ENCODE results near the gene PKNOX2. TPM values are rescaled to one million over a fixed set of nuclear protein-coding genes. Genes with fewer than 3 reads are reported as not detected.

The PKNOX2 gene
- total RNA-seq, 1 donor from 2014 or later, result 12.1 TPM

GRCh38 chr11:125226031-125226430 lies 61.5 kb downstream of the PKNOX2 start:
- H3K36me3 ChIP-seq, result no peaks in the 10 kb centered on the region
- no peaks in the 10 kb centered on the region for H3K9me3 ChIP-seq
- intact Hi-C loops (cut with DNase I), result no loop called here
- no peaks in the 10 kb centered on the region for H3K27me3 ChIP-seq
- no peak for TF ChIP-seq CTCF (IDR thresholded peaks at IDR 0.05)
- DNase-seq (ENCODE audit: low spot score in 2 of 2), result no peak
- H3K4me1 ChIP-seq, result no peaks in the 10 kb centered on the region
- H3K4me3 ChIP-seq, result no peak overlapping the region
- no peak overlapping the region for H3K27ac ChIP-seq

- no peaks in the 10 kb centered on the region for H3K4me1 ChIP-seq
- TF ChIP-seq CTCF (IDR thresholded peaks at IDR 0.05), result no peak
- intact Hi-C loops (cut with DNase I), result no loop called here
- H3K27me3 ChIP-seq, result no peaks in the 10 kb centered on the region
- no peaks in the 10 kb centered on the region for H3K9me3 ChIP-seq
- H3K27ac ChIP-seq, result no peak overlapping the region
- H3K4me3 ChIP-seq, result no peak overlapping the region
- no peak for DNase-seq (ENCODE audit: low spot score in 2 of 2)
- no peaks in the 10 kb centered on the region for H3K36me3 ChIP-seq
Observed at GRCh38 chr11:125226706-125227105, 62.2 kb downstream of the PKNOX2 start.

- Histone ChIP-seq H3K4me3 (no peak overlapping the region), H3K27ac (no peak overlapping the region), H3K9me3 (no peaks in the 10 kb centered on the region), H3K4me1 (no peaks in the 10 kb centered on the region), H3K36me3 (no peaks in the 10 kb centered on the region), H3K27me3 (no peaks in the 10 kb centered on the region)
- DNase-seq (ENCODE audit: low spot score in 2 of 2), result no peak
- TF ChIP-seq CTCF (IDR thresholded peaks at IDR 0.05), result no peak
- intact Hi-C loops (cut with DNase I), result no loop called here
Observed at GRCh38 chr11:125227151-125227550, 62.6 kb downstream of the PKNOX2 start.

GRCh38 chr11:125228445-125228844 lies 63.9 kb downstream of the PKNOX2 start:
- Histone ChIP-seq H3K9me3 (no peaks in the 10 kb centered on the region), H3K4me1 (no peaks in the 10 kb centered on the region), H3K27me3 (no peaks in the 10 kb centered on the region), H3K27ac (no peak overlapping the region), H3K4me3 (no peak overlapping the region), H3K36me3 (no peaks in the 10 kb centered on the region)
- intact Hi-C loops (cut with DNase I), result no loop called here
- no peak for TF ChIP-seq CTCF (IDR thresholded peaks at IDR 0.05)
- DNase-seq (ENCODE audit: low spot score in 2 of 2), result no peak

- Histone ChIP-seq H3K4me3 (no peak overlapping the region), H3K9me3 (no peaks in the 10 kb centered on the region), H3K4me1 (no peaks in the 10 kb centered on the region), H3K27ac (no peak overlapping the region), H3K27me3 (no peaks in the 10 kb centered on the region), H3K36me3 (no peaks in the 10 kb centered on the region)
- intact Hi-C loops (cut with DNase I), result no loop called here
- TF ChIP-seq CTCF (IDR thresholded peaks at IDR 0.05), result no peak
- DNase-seq (ENCODE audit: low spot score in 2 of 2), result no peak
Observed at GRCh38 chr11:125228993-125229392, 64.4 kb downstream of the PKNOX2 start.

GRCh38 chr11:125229916-125230315 lies 65.4 kb downstream of the PKNOX2 start:
- Histone ChIP-seq H3K4me3 (no peak overlapping the region), H3K27ac (no peak overlapping the region), H3K27me3 (no peaks in the 10 kb centered on the region), H3K36me3 (no peaks in the 10 kb centered on the region), H3K4me1 (no peaks in the 10 kb centered on the region), H3K9me3 (no peaks in the 10 kb centered on the region)
- intact Hi-C loops (cut with DNase I), result no loop called here
- DNase-seq (ENCODE audit: low spot score in 2 of 2), result no peak
- no peak for TF ChIP-seq CTCF (IDR thresholded peaks at IDR 0.05)

All from ascending aorta (tissue), 2 donors.